Keratinocyte (primary cell): ENCODE measurements around the gene RFX7.

Source experiments
- EZH2 ChIP-seq: IDR thresholded peaks from one replicate; pipeline ENCODE4 v1.6.1; 2012; ENCODE audit warnings: inconsistent platforms, mild to moderate bottlenecking, low read length, moderate library complexity
- TF ChIP-seq, protein P1 (sequence below), 3 experiments: IDR thresholded peaks in 1 of 3; conservative IDR thresholded peaks in 1 of 3; optimal IDR thresholded peaks in 1 of 3; 2 replicates in 2 of 3; 3 replicates in 1 of 3; pipeline versions ENCODE3 to v1.5.1; 2011; ENCODE audit warnings: low read length in 3 of 3, mild to moderate bottlenecking in 3 of 3, moderate library complexity in 2 of 3, control low read depth in 1 of 3, inconsistent platforms in 1 of 3; ENCODE audit not compliant: insufficient read depth in 2 of 3; ENCODE audit errors: extremely low read depth in 1 of 3

DNA sequence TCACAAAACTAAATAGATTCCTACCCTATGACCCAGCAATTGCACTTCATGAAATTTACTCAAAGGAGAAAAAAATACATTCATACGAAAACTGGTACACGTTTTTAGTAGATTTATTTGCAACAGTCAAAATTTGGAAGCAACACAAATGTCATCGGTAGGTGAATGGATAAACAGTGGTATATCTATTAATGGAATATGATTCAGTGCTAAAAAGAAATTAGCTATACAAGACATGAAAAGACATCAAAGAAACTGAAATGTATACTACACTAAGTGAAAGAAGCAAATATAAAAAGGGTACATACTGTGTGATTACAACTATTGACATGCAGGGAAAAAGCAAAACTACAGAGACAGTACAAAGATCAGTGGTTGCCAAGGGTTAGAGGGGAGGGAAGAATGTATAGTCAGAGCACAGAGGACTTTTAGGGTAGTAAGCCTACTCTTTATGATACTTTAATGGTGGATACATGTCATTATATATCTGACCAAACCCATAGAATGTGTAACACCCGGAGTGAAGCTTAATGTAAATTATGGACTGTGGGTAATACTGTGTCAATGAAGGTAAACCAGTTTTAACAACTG lies 31.6 kb downstream of the RFX7 start:
- TF ChIP-seq, protein P1, sequence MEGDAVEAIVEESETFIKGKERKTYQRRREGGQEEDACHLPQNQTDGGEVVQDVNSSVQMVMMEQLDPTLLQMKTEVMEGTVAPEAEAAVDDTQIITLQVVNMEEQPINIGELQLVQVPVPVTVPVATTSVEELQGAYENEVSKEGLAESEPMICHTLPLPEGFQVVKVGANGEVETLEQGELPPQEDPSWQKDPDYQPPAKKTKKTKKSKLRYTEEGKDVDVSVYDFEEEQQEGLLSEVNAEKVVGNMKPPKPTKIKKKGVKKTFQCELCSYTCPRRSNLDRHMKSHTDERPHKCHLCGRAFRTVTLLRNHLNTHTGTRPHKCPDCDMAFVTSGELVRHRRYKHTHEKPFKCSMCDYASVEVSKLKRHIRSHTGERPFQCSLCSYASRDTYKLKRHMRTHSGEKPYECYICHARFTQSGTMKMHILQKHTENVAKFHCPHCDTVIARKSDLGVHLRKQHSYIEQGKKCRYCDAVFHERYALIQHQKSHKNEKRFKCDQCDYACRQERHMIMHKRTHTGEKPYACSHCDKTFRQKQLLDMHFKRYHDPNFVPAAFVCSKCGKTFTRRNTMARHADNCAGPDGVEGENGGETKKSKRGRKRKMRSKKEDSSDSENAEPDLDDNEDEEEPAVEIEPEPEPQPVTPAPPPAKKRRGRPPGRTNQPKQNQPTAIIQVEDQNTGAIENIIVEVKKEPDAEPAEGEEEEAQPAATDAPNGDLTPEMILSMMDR (optimal IDR thresholded peaks at IDR 0.05 in 1 of 3, IDR thresholded peaks at IDR 0.05 in 1 of 3, conservative IDR thresholded peaks at IDR 0.05 in 1 of 3; ENCODE audit: extremely low read depth in 1 of 3, insufficient read depth in 2 of 3, low read length in 3 of 3) = no peak
- TF ChIP-seq EZH2 = no peak
